SKM-1 treated with dmso at 0.1 percent for 144 hours (cell line): ENCODE measurements around the gene SLC7A6.

Source experiments
- DNase-seq: peaks from one replicate; lab custom pipeline; 2025; ENCODE audit not compliant: unreplicated experiment; lab: John Stamatoyannopoulos, UW

The SLC7A6 gene

DNA sequence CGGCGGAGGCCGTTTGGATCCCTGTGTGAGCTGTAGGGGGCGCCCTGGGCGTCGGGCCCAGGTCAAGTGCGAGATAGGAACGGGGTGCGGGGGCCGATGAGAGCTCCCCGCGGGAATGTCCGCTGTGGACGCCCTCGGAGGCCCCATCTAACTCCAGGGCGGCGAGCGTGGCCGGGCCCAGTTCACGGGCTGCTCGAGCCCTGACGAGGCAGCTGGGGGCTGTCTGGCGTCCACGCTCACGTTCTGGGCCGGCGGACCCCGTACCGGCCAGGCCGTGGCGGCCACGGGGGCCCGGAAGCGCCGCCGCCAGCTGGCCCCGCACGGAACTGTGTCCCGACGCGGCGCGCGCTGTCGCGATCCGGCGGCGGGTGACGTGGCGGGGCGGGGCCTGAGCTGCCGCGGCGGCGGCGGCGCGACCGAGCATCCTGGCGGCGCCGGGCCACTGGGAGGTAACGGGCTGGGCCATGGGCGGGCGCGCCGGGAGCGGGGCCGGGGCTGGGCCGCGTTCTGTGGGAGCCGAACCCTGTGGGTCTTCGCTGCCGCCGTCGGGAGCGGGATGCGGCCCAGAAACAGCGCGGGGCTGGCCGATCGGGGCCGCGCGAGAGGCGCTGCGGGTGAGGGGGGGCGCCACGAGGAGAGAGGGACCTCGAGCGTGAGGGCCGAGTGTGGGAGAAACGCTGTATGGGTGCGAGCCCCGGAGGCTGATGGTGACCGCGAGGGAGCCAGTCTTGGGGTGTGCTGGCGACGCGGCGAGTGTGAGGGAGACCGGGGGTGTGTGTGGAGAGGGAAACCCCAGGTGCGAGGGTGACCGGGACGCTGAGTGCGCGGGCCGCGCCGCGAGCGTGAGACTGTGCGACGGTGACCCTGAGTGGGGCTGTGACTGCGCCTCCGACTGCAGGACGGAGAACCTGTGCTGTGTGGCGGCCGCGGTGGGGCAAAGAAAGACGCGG lies at the start of gene SLC7A6:
Gene SLC7A6 (plus strand): TSS at position 399 of the 950 bp plus-strand sequence. CDS start 10,201 bp downstream, outside the sequence.
- peak; percentile 69 for DNase-seq

DNA sequence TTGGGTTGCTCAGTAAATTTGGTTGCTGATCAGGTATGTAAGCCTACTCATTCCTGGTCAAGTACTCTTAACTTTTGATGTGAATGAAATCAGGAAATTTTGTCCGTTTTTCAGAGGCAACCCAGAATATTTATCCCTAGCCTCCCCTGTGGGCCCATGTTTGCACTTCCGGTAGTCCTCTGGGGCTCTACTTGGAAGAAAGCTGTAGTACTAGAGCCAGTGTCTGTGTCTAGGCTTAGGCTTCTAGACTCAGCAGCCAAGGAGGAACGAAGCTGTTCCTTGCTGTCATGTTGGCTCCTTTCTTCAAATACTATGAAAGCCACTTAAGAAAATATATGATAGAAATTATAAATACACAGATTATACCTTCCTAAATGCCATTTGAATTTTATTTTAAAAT lies 49.6 kb upstream of the SLC7A6 start:
- no peak for DNase-seq

GRCh38 chr16:68215302-68215701 lies 49.0 kb upstream of the SLC7A6 start:
- no peak for DNase-seq

GRCh38 chr16:68216240-68216639 lies 48.1 kb upstream of the SLC7A6 start:
- no peak for DNase-seq

DNA sequence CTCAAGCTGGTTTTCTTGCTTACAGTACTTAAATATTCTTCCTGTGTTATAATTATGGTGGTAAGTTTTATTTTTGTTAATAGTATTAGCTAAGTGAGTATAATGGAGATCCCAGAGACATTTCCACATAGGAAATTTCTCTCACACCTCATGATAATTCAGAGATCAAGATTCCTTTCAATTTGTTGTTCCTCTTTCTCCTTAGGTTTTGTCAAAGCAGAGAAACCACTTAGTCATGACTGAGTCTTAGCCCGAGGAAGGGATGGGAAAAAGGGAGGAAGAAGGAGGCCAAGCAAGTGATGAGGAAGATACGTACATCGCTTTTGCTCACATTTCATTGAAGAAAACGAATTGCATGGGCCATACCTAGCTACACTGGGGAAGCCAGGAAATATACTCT lies 46.8 kb upstream of the SLC7A6 start:
- DNase-seq = no peak

DNA sequence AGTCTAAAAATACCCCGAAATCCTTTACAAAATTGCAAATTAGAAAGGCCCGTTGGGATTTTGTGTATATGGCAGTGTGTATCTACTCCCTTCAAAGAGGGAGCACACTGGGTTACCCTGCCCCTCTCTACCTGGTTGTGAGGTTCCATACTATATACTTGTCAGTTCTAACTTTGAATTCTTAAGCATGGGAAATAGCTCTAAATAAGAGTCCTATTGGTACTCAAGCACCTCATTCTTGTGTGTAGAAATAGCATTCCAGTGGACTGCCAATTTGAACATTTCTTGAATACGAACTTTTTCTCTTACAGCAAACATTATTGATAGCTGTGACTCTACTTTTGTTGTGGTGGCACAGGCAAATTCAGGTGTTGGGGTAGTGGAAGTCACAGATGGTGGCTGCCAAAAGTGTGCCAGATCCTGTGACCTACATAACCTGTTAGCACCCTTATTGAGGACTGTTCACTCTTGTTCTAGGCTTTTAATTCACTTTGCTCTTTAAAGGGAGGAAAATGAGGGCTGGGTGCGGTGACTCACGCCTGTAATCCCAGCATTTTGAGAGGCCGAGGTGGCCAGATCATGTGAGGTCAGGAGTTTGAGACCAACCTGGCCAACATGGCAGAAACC lies 44.5 kb upstream of the SLC7A6 start:
- DNase-seq = no peak

GRCh38 chr16:68223072-68223471 lies 41.3 kb upstream of the SLC7A6 start:
- no peak for DNase-seq

DNA sequence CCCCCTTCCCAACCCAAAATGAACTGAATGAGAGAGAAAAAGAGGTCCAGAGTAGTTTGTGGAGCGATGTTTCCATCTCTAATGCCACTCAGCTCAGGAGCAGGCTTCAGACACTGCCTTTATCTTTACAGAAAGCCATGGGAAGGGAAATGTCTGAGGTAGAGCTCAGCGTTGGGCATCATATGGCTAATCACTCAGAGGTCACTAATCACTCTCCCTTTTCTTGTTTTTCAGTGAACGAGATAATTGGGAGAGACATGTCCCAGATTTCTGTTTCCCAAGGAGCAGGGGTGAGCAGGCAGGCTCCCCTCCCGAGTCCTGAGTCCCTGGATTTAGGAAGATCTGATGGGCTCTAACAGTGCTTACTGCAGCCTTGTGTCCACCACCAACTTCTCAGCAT lies 38.2 kb upstream of the SLC7A6 start:
- no peak for DNase-seq

DNA sequence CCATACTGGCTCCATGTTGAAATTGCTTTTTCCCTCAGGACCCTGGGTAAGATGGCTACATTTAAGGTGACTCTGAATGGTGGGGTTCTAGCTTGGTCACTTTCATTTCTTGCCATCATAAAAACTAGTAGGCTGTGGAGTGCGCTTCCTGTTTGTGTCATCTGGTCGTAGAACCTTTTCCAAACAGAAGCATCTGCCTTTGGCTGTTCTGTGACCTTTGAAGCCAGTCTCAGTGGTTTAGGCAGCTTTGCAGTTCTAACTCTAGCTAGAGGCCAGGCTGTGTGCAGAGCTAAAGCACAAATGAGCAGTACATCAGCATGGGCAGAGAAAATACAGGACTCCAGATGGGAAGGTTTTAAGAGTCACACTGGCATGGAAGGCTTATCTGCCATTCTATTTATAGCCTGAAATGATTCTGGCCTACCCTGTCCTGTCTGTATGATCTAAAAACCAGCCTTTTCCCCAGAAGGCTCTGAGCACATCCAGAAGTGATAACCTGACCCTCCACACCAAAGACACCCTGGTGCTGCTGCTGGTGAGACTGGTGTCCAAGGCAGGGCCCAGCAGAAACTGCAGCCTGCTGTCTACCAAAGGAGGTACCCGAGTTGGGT lies 37.0 kb upstream of the SLC7A6 start:
- no peak for DNase-seq

DNA sequence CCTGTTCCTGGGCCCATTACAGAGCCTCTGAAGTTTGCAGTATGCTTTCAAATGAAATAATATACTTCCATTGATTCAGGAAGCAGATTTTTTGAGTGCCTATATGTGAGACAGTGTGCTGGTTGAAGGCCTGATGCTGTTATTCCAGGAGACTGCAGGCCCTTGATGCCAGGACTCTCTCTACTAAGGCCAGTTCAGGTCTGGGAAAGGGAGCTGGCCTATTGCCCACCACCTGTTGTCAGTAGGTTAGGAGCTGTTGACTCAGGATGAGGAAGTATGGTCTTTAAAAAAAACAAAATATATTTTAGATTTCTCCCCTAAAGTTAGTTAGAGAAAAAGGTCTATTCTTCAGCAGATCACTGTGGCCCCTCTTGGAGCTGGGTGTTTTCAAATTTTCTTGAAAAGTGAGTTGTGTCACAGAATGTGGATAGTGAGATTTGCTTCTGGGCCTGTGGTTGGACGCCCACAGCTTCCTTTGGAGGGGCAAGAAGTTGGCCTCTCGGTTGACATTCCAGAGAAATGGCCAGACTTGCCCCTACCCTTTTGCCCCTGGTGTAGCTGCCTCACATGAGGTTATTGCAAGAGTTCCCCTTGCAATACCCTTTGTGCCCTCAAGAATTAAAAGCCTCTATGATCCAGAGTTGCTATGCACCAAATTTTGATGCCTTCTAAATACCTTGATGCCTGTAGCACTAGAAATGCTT lies 36.3 kb upstream of the SLC7A6 start:
- no peak for DNase-seq

DNA sequence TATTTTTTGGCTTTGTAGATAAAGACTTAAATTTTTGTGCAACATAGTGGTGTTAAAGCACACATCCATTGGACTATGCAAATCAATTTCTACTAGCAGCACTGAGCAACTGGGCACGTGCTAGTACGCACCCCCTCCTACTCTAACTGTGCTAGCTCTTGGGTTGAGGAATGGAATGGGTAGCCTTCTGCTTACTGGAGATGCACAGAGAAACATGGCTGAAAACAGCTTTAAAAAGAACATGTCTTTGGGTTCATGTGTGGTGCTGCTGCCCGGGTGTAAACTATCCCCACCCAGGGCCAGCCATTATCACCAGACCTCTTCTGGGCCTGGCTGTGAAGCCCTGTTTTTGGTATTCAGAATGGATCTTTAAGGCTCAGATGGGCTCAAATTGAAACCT lies 35.7 kb upstream of the SLC7A6 start:
- DNase-seq = no peak

GRCh38 chr16:68229431-68230175 lies 34.7 kb upstream of the SLC7A6 start:
- peak; percentile 11 for DNase-seq

GRCh38 chr16:68230176-68230571 lies 34.2 kb upstream of the SLC7A6 start:
- DNase-seq = no peak

- DNase-seq = no peak
These were observed 33.4 kb upstream of the SLC7A6 start for GRCh38 chr16:68230956-68231355.

GRCh38 chr16:68231384-68232136 lies 32.8 kb upstream of the SLC7A6 start:
- DNase-seq = no peak

DNA sequence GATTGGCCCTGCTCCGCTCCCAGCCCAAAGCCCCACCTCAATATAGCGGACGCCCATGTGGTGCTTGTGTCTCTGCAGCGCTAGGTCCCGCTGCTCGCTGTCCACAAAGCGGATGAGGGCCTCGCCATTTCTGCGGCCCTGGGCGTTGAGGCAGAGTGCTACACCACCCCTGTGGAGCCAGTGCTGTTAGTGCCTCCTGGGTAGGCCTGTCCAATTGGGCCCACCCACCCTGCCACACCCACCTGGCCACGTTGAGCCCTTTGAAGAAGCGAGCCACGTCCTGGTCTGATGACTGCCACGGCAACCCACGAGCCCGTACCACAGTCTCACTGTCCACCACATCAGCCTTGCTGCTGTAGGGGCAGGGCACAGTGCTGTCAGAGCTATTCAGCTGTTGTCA lies 32.0 kb upstream of the SLC7A6 start:
- DNase-seq = no peak

DNA sequence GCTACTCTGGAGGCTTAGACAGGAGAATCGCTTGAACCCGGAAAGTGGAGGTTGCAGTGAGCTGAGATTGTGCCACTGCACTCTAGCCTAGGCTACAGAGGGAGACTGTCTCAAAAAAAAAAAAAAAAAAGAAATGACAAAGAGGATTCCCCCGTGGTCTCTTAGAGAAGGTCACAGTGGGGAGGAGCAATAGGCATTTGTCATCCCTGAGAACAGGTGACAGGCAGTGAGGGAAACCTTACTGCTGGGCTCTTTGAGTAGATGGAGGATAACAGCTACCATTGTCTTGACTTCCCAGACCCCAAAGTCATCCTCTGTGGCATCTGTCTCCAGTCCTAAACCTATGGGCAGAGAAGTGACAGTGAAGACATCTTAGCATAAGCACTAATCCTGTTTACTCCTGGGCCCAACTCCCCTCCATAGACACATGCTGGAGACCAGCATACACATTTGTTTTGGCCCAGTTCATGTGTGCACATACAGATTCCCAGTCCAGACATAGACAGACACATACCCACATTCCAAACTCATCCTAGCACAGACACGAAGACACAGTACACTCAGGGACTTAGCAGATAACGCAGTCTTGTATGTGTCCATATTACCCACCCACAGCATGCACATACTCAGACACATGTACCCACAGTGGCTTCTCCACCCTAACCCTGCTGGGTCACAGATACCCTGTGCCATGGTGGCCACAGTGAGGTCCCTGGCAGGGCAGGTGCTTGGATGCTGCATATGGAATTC lies 31.1 kb upstream of the SLC7A6 start:
- no peak for DNase-seq

DNA sequence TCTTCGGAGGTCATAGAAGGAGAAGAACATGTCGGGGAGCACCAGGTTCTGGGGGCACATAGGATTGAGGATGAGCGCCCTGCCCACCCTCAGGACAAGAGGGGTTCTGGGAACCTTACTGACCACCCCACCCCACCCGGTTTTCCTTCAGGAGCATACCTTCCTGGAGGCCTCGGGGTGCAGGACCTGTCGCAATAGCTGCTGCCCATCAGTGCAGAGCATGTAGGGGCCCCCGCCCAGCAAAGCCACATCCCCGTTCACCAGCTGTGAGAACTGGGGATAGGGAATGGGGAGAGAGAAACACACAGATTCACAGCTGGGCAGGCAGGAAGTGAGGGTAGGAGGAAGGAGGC lies 30.5 kb upstream of the SLC7A6 start:
- no peak for DNase-seq
